HCT116 (cell line): Measurements from ENCODE around the gene EXOC6B. TPM values are rescaled to one million over a fixed set of nuclear protein-coding genes. Genes with fewer than 3 reads are reported as not detected.

ENCODE experiments used
- ATAC-seq: fragments of 200-7000 bp; cut with Tn5 transposase; 2 replicates; pipeline ENCODE4 v1.9.1; 2020; ENCODE audit warnings: mild to moderate bottlenecking, moderate library complexity
- BruUV-seq: library from RNA; stranded (reverse); fragments of 400-500 nt; replicated peaks from 2 replicates; lab custom pipeline; 2021; lab: Mats Ljungman, UMichigan
- CTCF ChIA-PET: fragments of 300-600 bp; sonication (Branson Sonifier 250); formaldehyde crosslinking; loops from one replicate; lab custom pipeline; 2021; ENCODE audit warnings: antibody characterized with exemption; lab: Charles Lee
- POLR2A ChIA-PET: fragments of 300-600, 350-600 bp; sonication (Branson Sonifier 250); formaldehyde crosslinking; loops from one replicate; lab custom pipeline; 2021; ENCODE audit warnings: antibody characterized with exemption; lab: Charles Lee
- RAD21 ChIA-PET, 2 experiments: fragments of 300-600 bp; sonication (Branson Sonifier 250); formaldehyde crosslinking; loops; one replicate each; lab custom pipeline; 2023; ENCODE audit warnings: low total read pairs in 2 of 2; ENCODE audit not compliant: uncharacterized antibody in 2 of 2, unreplicated experiment in 2 of 2, low non-redundant PET in 1 of 2; lab: Charles Lee
- DNase-seq: peaks from one replicate; pipeline ENCODE4 v3.0.0-alpha.2; 2010; ENCODE audit warnings: low read depth, low spot score
- H2AFZ ChIP-seq: fragments of 200-600 bp; shearing (Covaris generic), sonication (generic); 2 replicates; pipeline ENCODE4 v1.6.1; 2017; ENCODE audit warnings: low read depth, mixed run types, mixed read lengths, antibody characterized with exemption, low read length; ENCODE audit not compliant: poor library complexity, severe bottlenecking
- H3K27ac ChIP-seq: 2 replicates; pipeline ENCODE4 v1.5.1; 2012; ENCODE audit warnings: low read depth, low read length
- H3K27me3 ChIP-seq: fragments of 200-600 bp; sonication (generic); 2 replicates; pipeline ENCODE4 v1.6.1; 2016; ENCODE audit warnings: mixed run types, low read length, mixed read lengths; ENCODE audit not compliant: insufficient read depth
- H3K36me3 ChIP-seq, 2 experiments: fragments of 200-500 bp in 1 of 2; fragments of 200-600 bp in 1 of 2; sonication (Bioruptor generic) in 1 of 2; sonication (generic) in 1 of 2; 2 replicates each; pipeline versions ENCODE4 v1.5.1 to v1.6.1; 2014 to 2016; ENCODE audit warnings: low read length in 2 of 2, inconsistent platforms in 1 of 2, mixed read lengths in 1 of 2, mixed run types in 1 of 2; ENCODE audit not compliant: insufficient read depth in 2 of 2, control insufficient read depth in 1 of 2
- H3K4me1 ChIP-seq, 2 experiments: fragments of 200-600 bp in 1 of 2; sonication (generic) in 1 of 2; 2 replicates each; pipeline versions ENCODE4 v1.5.1 to v1.6.1; 2012 to 2017; ENCODE audit warnings: low read length in 2 of 2, inconsistent platforms in 1 of 2, mild to moderate bottlenecking in 1 of 2, mixed read lengths in 1 of 2, mixed run types in 1 of 2, moderate library complexity in 1 of 2; ENCODE audit not compliant: insufficient read depth in 2 of 2, control insufficient read depth in 1 of 2
- H3K4me2 ChIP-seq: fragments of 200-600 bp; sonication (generic); 2 replicates; pipeline ENCODE4 v1.6.1; 2017; ENCODE audit warnings: mixed run types, low read length, mixed read lengths
- H3K4me3 ChIP-seq, 2 experiments: fragments of 200-600 bp in 1 of 2; sonication (generic) in 1 of 2; replicated peaks in 1 of 2; 2 replicates each; pipeline ENCODE4 v1.5.1; 2011 to 2016; ENCODE audit warnings: low read length in 2 of 2, control low read depth in 1 of 2, low read depth in 1 of 2, mild to moderate bottlenecking in 1 of 2, mixed read lengths in 1 of 2, mixed run types in 1 of 2
- H3K79me2 ChIP-seq: fragments of 200-600 bp; sonication (generic); 2 replicates; pipeline ENCODE4 v1.6.1; 2017; ENCODE audit warnings: mild to moderate bottlenecking, mixed run types, low read length, moderate library complexity, mixed read lengths; ENCODE audit not compliant: insufficient read depth
- H3K9ac ChIP-seq: fragments of 200-600 bp; sonication (generic); 2 replicates; pipeline ENCODE4 v1.6.1; 2016; ENCODE audit warnings: low read length, mixed read lengths
- H3K9me2 ChIP-seq: fragments of 200-600 bp; sonication (generic), shearing (Covaris generic); 2 replicates; pipeline ENCODE4 v1.6.1; 2017; ENCODE audit warnings: mixed run types, mild to moderate bottlenecking, moderate library complexity; ENCODE audit not compliant: insufficient read depth
- H3K9me3 ChIP-seq, 2 experiments: fragments of 200-500 bp in 1 of 2; fragments of 200-600 bp in 1 of 2; sonication (Bioruptor generic) in 1 of 2; sonication (generic) in 1 of 2; 2 replicates each; pipeline ENCODE4 v1.6.1; 2014 to 2017; ENCODE audit warnings: low read length in 2 of 2, mixed read lengths in 2 of 2, inconsistent platforms in 1 of 2, low read depth in 1 of 2, mild to moderate bottlenecking in 1 of 2, mixed run types in 1 of 2, moderate library complexity in 1 of 2; ENCODE audit not compliant: control insufficient read depth in 1 of 2, insufficient read depth in 1 of 2
- H4K20me1 ChIP-seq: fragments of 200-600 bp; sonication (generic), shearing (Covaris generic); 2 replicates; pipeline ENCODE4 v1.6.1; 2017; ENCODE audit warnings: mixed run types, mild to moderate bottlenecking, moderate library complexity; ENCODE audit not compliant: insufficient read depth
- EZH2 ChIP-seq: fragments of 200-600 bp; sonication (generic); IDR thresholded peaks from 2 replicates; pipeline ENCODE4 v1.6.1; 2017; ENCODE audit warnings: antibody characterized with exemption, mixed run types
- POLR2AphosphoS5 ChIP-seq: IDR thresholded peaks from 2 replicates; pipeline ENCODE4 v1.6.1; 2011; ENCODE audit warnings: mild to moderate bottlenecking, low read depth, low read length, moderate library complexity
- ZNF274 ChIP-seq: fragments of 200-500 bp; sonication (Bioruptor generic); IDR thresholded peaks from 2 replicates; pipeline ENCODE4 v1.6.1; 2014; ENCODE audit warnings: mild to moderate bottlenecking, low read depth, low read length, inconsistent platforms
- intact Hi-C: fragments of 100-400 bp; cut with micrococcal nuclease; formaldehyde crosslinking; loops from 2 replicates; pipeline ENCODE4 v1.10.0; 2022
- total RNA-seq: library from RNA; stranded (reverse); gene quantifications from one replicate; pipeline ENCODE4 v1.2.1, GENCODE V29; 2021; ENCODE audit not compliant: unreplicated experiment

Gene EXOC6B
- total RNA-seq, 1 experiment from 2014 or later: 25.4 TPM

GRCh38 chr2:72623481-72623880 lies 202.4 kb downstream of the EXOC6B start:
- H3K4me2 ChIP-seq: no peak overlapping the region
- no peak for DNase-seq
- no peaks in the 10 kb centered on the region for H3K9me3 ChIP-seq
- ChIA-PET CTCF (no interaction called here), RAD21 (no interaction called here), POLR2A (no interaction called here)
- no peak overlapping the region for H2AFZ ChIP-seq
- H3K36me3 ChIP-seq: no peaks in the 10 kb centered on the region
- no TSS peak for BruUV-seq
- intact Hi-C loops: no loop called here
- no peaks in the 10 kb centered on the region for H3K27me3 ChIP-seq
- H3K4me1 ChIP-seq: no peaks in the 10 kb centered on the region
- no peak overlapping the region for H3K4me3 ChIP-seq
- no peaks in the 10 kb centered on the region for H3K79me2 ChIP-seq
- ATAC-seq: no peak
- no peak overlapping the region for H3K9ac ChIP-seq
- no peak for TF ChIP-seq ZNF274
- TF ChIP-seq POLR2AphosphoS5: no peak
- TF ChIP-seq EZH2: no peak
- no peaks in the 10 kb centered on the region for H3K9me2 ChIP-seq
- no peaks in the 10 kb centered on the region for H4K20me1 ChIP-seq
- no peak overlapping the region for H3K27ac ChIP-seq

- H3K27me3 ChIP-seq: no peaks in the 10 kb centered on the region
- DNase-seq (no peak), ATAC-seq (no peak)
- H3K9ac ChIP-seq: no peak overlapping the region
- H3K36me3 ChIP-seq: no peaks in the 10 kb centered on the region
- ChIA-PET RAD21 (no interaction called here), POLR2A (no interaction called here), CTCF (no interaction called here)
- H3K4me2 ChIP-seq: no peak overlapping the region
- no peak overlapping the region for H3K27ac ChIP-seq
- no peaks in the 10 kb centered on the region for H3K9me3 ChIP-seq
- no peak for TF ChIP-seq EZH2
- H3K9me2 ChIP-seq: no peaks in the 10 kb centered on the region
- no peak overlapping the region for H2AFZ ChIP-seq
- H3K4me1 ChIP-seq: no peaks in the 10 kb centered on the region
- H3K4me3 ChIP-seq: no peak overlapping the region
- no peaks in the 10 kb centered on the region for H4K20me1 ChIP-seq
- intact Hi-C loops: no loop called here
- no peaks in the 10 kb centered on the region for H3K79me2 ChIP-seq
- no TSS peak for BruUV-seq
Observed at GRCh38 chr2:72619626-72620025, 206.2 kb downstream of the EXOC6B start.
